Measurements from ENCODE around the gene CHST15. TPM values are rescaled to one million over a fixed set of nuclear protein-coding genes. Genes with fewer than 3 reads are reported as not detected.

CHST15 gene
- total RNA-seq, 2 experiments from 2014 or later: 14.7 to 26.4 TPM

- BruUV-seq (replicated peaks): no TSS peak
- peak overlapping the region; percentile 81 for H3K4me3 ChIP-seq (ENCODE audit: low read depth, low read length, poor library complexity, severe bottlenecking)
- no peak overlapping the region; the same call in 1 of the 2 replicates for H2AFZ ChIP-seq (ENCODE audit: low read length)
- H3K9me2 ChIP-seq (ENCODE audit: insufficient read depth, low read length): no peaks in the 10 kb centered on the region
- peaks cover 25% of the 10 kb centered on the region for H3K79me2 ChIP-seq (ENCODE audit: insufficient read depth, low read depth, low read length)
- H3K9me3 ChIP-seq (ENCODE audit: low read length): no peaks in the 10 kb centered on the region
- peaks cover 12% of the 10 kb centered on the region for H4K20me1 ChIP-seq (ENCODE audit: insufficient read depth, low read length)
- ChIA-PET CTCF (ENCODE audit: unreplicated experiment) (no interaction called here), POLR2A (interaction anchor here (1.0 to 2.1 kb wide), 6 partner anchors 11 to 28 kb away, joined by 3 to 14 read pairs (median 4); no protein-coding TSS in a partner anchor)
- H3K4me2 ChIP-seq (ENCODE audit: low read length): peak overlapping the region; percentile 85
- peak; percentile 58 for DNase-seq (ENCODE audit: low spot score)
- H3K4me1 ChIP-seq (ENCODE audit: insufficient read depth, low read length, poor library complexity, severe bottlenecking): peaks cover 47% of the 10 kb centered on the region
- intact Hi-C loops (cut with micrococcal nuclease; ENCODE audit: unreplicated experiment): loop anchor here (2.0 to 5.0 kb wide), 5 partner anchors 19 to 311 kb away; no protein-coding TSS in a partner anchor
- peak overlapping the region; percentile 68 for H3K27ac ChIP-seq (ENCODE audit: low read depth, low read length, poor library complexity, severe bottlenecking)
- H3K36me3 ChIP-seq (ENCODE audit: insufficient read depth, low read length): no peaks in the 10 kb centered on the region; the same call in 1 of the 2 replicates
- TF ChIP-seq CTCF (conservative IDR thresholded peaks at IDR 0.05; ENCODE audit: low read length): no peak
- no peak for TF ChIP-seq EZH2phosphoT487 (IDR thresholded peaks at IDR 0.05; ENCODE audit: borderline replicate concordance, low read depth, low read length)
These were observed 1.6 kb downstream of the CHST15 start for GRCh38 chr10:124091646-124092249.

GRCh38 chr10:124090601-124091209 lies 2.7 kb downstream of the CHST15 start:
- no TSS peak for BruUV-seq (replicated peaks)
- no peak for DNase-seq (ENCODE audit: low spot score)
- H3K9me3 ChIP-seq (ENCODE audit: low read length): no peaks in the 10 kb centered on the region
- H3K27ac ChIP-seq (ENCODE audit: low read depth, low read length, poor library complexity, severe bottlenecking): no peak overlapping the region
- no peaks in the 10 kb centered on the region for H3K9me2 ChIP-seq (ENCODE audit: insufficient read depth, low read length)
- peaks cover 25% of the 10 kb centered on the region for H3K79me2 ChIP-seq (ENCODE audit: insufficient read depth, low read depth, low read length)
- intact Hi-C loops (cut with micrococcal nuclease; ENCODE audit: unreplicated experiment): loop anchor here (2.0 to 5.0 kb wide), 3 partner anchors 18 to 312 kb away; no protein-coding TSS in a partner anchor
- peaks cover 57% of the 10 kb centered on the region for H3K4me1 ChIP-seq (ENCODE audit: insufficient read depth, low read length, poor library complexity, severe bottlenecking)
- H3K4me3 ChIP-seq (ENCODE audit: low read depth, low read length, poor library complexity, severe bottlenecking): peak overlapping the region; percentile 81
- H2AFZ ChIP-seq (ENCODE audit: low read length): no peak overlapping the region
- ChIA-PET CTCF (ENCODE audit: unreplicated experiment) (no interaction called here), POLR2A (interaction anchor here (1.1 to 2.2 kb wide), 4 partner anchors 10 to 17 kb away, joined by 3 to 10 read pairs (median 6); no protein-coding TSS in a partner anchor)
- peak overlapping the region; percentile 85 for H3K4me2 ChIP-seq (ENCODE audit: low read length)
- H4K20me1 ChIP-seq (ENCODE audit: insufficient read depth, low read length): peaks cover 12% of the 10 kb centered on the region
- no peaks in the 10 kb centered on the region for H3K36me3 ChIP-seq (ENCODE audit: insufficient read depth, low read length)
- TF ChIP-seq CTCF (conservative IDR thresholded peaks at IDR 0.05; ENCODE audit: low read length) (no peak), EZH2phosphoT487 (IDR thresholded peaks at IDR 0.05; ENCODE audit: borderline replicate concordance, low read depth, low read length) (no peak)
